Heart left ventricle (tissue), 13 donors: ENCODE results near the gene PAX2.

Experiments used
- CTCF ChIP-seq, 12 donors: fragments of 200-600 bp; sonication (generic) in 4 of 12; IDR thresholded peaks; one replicate each; pipeline versions ENCODE4 v1.5.0 to v1.8.0; 2018 to 2022; ENCODE audit warnings: antibody characterized with exemption in 12 of 12, mild to moderate bottlenecking in 5 of 12
- POLR2A ChIP-seq, 2 donors: fragments of 450-650 bp; IDR thresholded peaks; one replicate each; pipeline ENCODE4 v1.6.1; 2017; ENCODE audit warnings: antibody characterized with exemption in 2 of 2, mild to moderate bottlenecking in 2 of 2, moderate library complexity in 2 of 2
- donor health status: ischemic (EF 13 %, LVEDD 7.1; RV severe dilation, severe dysfunction).
- donor health status: DM: no; HTN: yes; CAD: no.
- donor health status: DM: no; HTN: no; CAD: no.
- donor health status: ischemic (EF 25% LVEDD 6.9; RV normal size, moderate dysfunction).
- donor health status: ischemic (EF 25% LVEDD 5.7; RV mildly dilated, moderate dysfunction).
- donor health status: ischemic (EF 35%, LVEDD 5.7; RV mildly dilated, moderate dysfunction).
- donor health status: nonischemic (EF 11% LVEDD 7.7; RV severe dilation, severe dysfunction).
- donor health status: DM: yes; HTN: yes; CAD: no.
- donor health status: PGD.
- donor health status: ischemic (EF 29% LVEDD 5.4; RV normal size, mild dysfunction).
- donor health status: nonischemic (EF 23%, LVEDD 6.1; RV moderate dilation, normal function).

- TF ChIP-seq CTCF (IDR thresholded peaks at IDR 0.05) (no peak), POLR2A (IDR thresholded peaks at IDR 0.05) (no peak)
Observed at GRCh38 chr10:100803492-100803891, 58.1 kb downstream of the PAX2 start.
